Forelimb muscle (tissue), 1 donor: ENCODE measurements around the gene MLN. TPM values are rescaled to one million over a fixed set of nuclear protein-coding genes. Genes with fewer than 3 reads are reported as not detected.
"Not testable (repeated sequence)": the region's sequence is repeated elsewhere in the genome, so short reads cannot be mapped to it uniquely, and the experiment has no call there.

Source experiments
- DNase-seq: peaks from one replicate; pipeline ENCODE4 v3.0.0-alpha.2; 2013; ENCODE audit warnings: low read depth
- polyA plus RNA-seq: library from polyadenylated mRNA; unstranded; fragments of 120-200 nt; gene quantifications from one replicate; pipeline ENCODE4 v1.2.1, GENCODE V29; 2013; ENCODE audit not compliant: insufficient read length

The MLN gene
- polyA plus RNA-seq, 1 donor = not detected

- no peak for DNase-seq
These were observed 30.9 kb upstream of the MLN start for GRCh38 chr6:33834401-33835392.

- no peak for DNase-seq
These were observed 29.8 kb upstream of the MLN start for GRCh38 chr6:33833599-33833998.

GRCh38 chr6:33832831-33833230 is 29.0 kb upstream of the MLN start:
- not testable (repeated sequence) for DNase-seq

GRCh38 chr6:33831725-33832124 is 27.9 kb upstream of the MLN start:
- DNase-seq = not testable (repeated sequence)

GRCh38 chr6:33830635-33831240 is 26.9 kb upstream of the MLN start:
- DNase-seq = no peak

GRCh38 chr6:33828764-33829731 is 25.2 kb upstream of the MLN start:
- no peak for DNase-seq

GRCh38 chr6:33828452-33828763 is 24.6 kb upstream of the MLN start:
- no peak for DNase-seq

GRCh38 chr6:33827546-33828451 is 24.0 kb upstream of the MLN start:
- no peak for DNase-seq

GRCh38 chr6:33826537-33826936 is 22.7 kb upstream of the MLN start:
- DNase-seq = no peak

- no peak for DNase-seq
These were observed 20.8 kb upstream of the MLN start for GRCh38 chr6:33824461-33825154.

GRCh38 chr6:33823806-33824205 is 20.0 kb upstream of the MLN start:
- no peak for DNase-seq

GRCh38 chr6:33822575-33823395 is 19.0 kb upstream of the MLN start:
- DNase-seq = no peak

GRCh38 chr6:33820784-33821520 is 17.1 kb upstream of the MLN start:
- no peak for DNase-seq

- DNase-seq = no peak
These were observed 16.4 kb upstream of the MLN start for GRCh38 chr6:33820243-33820642.

- DNase-seq = no peak
These were observed 15.2 kb upstream of the MLN start for GRCh38 chr6:33819021-33819420.

GRCh38 chr6:33818293-33818692 is 14.5 kb upstream of the MLN start:
- no peak for DNase-seq

- no peak for DNase-seq
These were observed 13.7 kb upstream of the MLN start for GRCh38 chr6:33817489-33817888.

- no peak for DNase-seq
These were observed 13.1 kb upstream of the MLN start for GRCh38 chr6:33816911-33817310.

GRCh38 chr6:33815854-33816253 is 12.1 kb upstream of the MLN start:
- DNase-seq = no peak
